B cell (primary cell): ENCODE measurements around the gene POLN.

Experiments
- CTCF ChIP-seq: fragments of 200-600 bp; IDR thresholded peaks from one replicate; pipeline ENCODE4 v1.8.0; 2022; ENCODE audit warnings: antibody characterized with exemption, mild to moderate bottlenecking
- EZH2 ChIP-seq: IDR thresholded peaks from 2 replicates; pipeline ENCODE4 v1.6.1; 2012; ENCODE audit warnings: borderline replicate concordance, low read depth, mild to moderate bottlenecking, moderate library complexity, low read length; ENCODE audit not compliant: insufficient read depth, poor library complexity, severe bottlenecking

DNA sequence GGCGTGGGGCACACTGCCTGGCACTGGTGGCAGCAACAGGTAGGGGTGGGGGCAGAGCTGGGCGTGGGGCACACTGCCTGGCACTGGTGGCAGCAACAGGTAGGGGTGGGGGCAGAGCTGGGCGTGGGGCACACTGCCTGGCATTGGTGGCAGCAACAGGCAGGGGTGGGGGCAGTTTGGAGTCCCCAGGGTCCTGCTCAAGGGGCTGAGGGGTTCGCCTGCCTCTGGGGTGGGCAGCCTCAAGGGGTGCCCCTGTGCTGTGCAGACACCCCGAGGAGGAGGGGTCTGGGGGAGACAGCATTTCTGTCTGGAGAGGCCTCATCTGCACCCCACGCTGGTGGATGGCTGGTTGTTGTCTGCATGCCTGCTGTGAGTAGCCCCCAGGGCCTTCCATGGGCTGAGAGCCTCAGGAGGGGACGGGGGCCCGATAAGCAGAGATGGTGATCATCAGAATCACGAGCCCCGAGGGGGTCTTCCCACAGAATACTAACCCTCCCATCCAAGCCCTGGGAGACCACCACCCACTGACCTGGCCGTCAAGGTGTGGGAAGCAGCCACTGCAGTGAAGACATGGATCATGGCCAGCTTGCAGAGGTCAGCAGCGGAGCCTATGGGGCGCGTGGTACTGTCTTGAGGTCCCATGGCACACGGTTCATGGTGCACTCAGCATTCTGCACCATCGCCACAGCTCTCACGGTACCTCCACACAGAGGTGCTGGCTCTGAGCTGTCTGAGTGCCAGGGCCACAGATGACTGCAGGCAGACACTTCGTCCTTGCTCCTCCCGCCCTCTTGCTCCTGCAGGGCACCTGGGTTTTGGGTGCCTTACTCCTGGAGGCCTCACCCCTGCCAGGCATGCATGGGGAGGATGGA, 161.3 kb downstream of the POLN start:
- no peak for TF ChIP-seq CTCF
- TF ChIP-seq EZH2: no peak
